A549 (cell line): ENCODE results near the gene CHST11. TPM values are rescaled to one million over a fixed set of nuclear protein-coding genes. Genes with fewer than 3 reads are reported as not detected.

Experiments
- ATAC-seq, 2 experiments: fragments of 200-7000 bp in 1 of 2; fragments of >200 bp in 1 of 2; cut with Nextera tagmentation in 1 of 2; cut with Tn5 transposase in 1 of 2; 3 replicates each; pipeline versions ENCODE4 v1.8.0 to v1.9.1; 2018 to 2020; ENCODE audit warnings: mild to moderate bottlenecking in 1 of 2, moderate library complexity in 1 of 2
- CTCF ChIA-PET: fragments of 300-600 bp; sonication (Branson Sonifier 250); formaldehyde crosslinking; extraction: SDS; loops from one replicate; lab custom pipeline; 2021; ENCODE audit warnings: antibody characterized with exemption, inconsistent platforms; lab: Yijun Ruan, JAX
- POLR2A ChIA-PET: fragments of 350-600 bp; formaldehyde crosslinking; extraction: SDS; loops from one replicate; lab custom pipeline; 2021; ENCODE audit warnings: antibody characterized with exemption, inconsistent platforms; lab: Yijun Ruan, JAX
- DNase-seq, 2 experiments: peaks; one replicate each; pipeline versions ENCODE4 v3.0.0 to v3.0.0-alpha.2; 2011 to 2016; ENCODE audit warnings: low read depth in 1 of 2, low spot score in 1 of 2
- FAIRE-seq: peaks from 2 replicates; lab custom pipeline; 2011; peaks lifted over from hg19 to GRCh38; lab: Jason Lieb, UNC
- H3K27ac ChIP-seq, 2 experiments: fragments of >200 bp; sonication (Bioruptor Twin); formaldehyde crosslinking; 3 replicates each; pipeline ENCODE4 v1.5.1; 2016 to 2017
- H3K4me1 ChIP-seq: fragments of >200 bp; sonication (Bioruptor Twin); formaldehyde crosslinking; 3 replicates; pipeline ENCODE4 v1.6.1; 2016
- H3K4me2 ChIP-seq: fragments of >200 bp; sonication (Bioruptor Twin); formaldehyde crosslinking; 3 replicates; pipeline ENCODE4 v1.6.1; 2016
- H3K4me3 ChIP-seq: fragments of >200 bp; sonication (Bioruptor Twin); formaldehyde crosslinking; 3 replicates; pipeline ENCODE4 v1.5.1; 2016
- H3K9me3 ChIP-seq: fragments of >200 bp; sonication (Bioruptor Twin); formaldehyde crosslinking; 3 replicates; pipeline ENCODE4 v1.6.1; 2016
- BHLHE40 ChIP-seq: IDR thresholded peaks from 2 replicates; pipeline ENCODE4 v1.6.1; 2012; ENCODE audit warnings: low read depth, low read length, inconsistent platforms
- CBX2 ChIP-seq: fragments of 200-600 bp; sonication (generic); IDR thresholded peaks from 2 replicates; pipeline ENCODE4 v1.6.1; 2016; ENCODE audit warnings: low read depth, mild to moderate bottlenecking, borderline replicate concordance
- CBX8 ChIP-seq: fragments of 200-600 bp; sonication (generic); IDR thresholded peaks from 2 replicates; pipeline ENCODE4 v1.6.1; 2016
- CEBPB ChIP-seq, 2 experiments: fragments of >200 bp in 1 of 2; sonication (Bioruptor Twin) in 1 of 2; formaldehyde crosslinking in 1 of 2; IDR thresholded peaks; 2 replicates each; pipeline ENCODE4 v1.6.1; 2012 to 2016
- EHMT2 ChIP-seq: fragments of 200-600 bp; sonication (generic); IDR thresholded peaks from 2 replicates; pipeline ENCODE4 v1.6.1; 2016; ENCODE audit warnings: antibody characterized with exemption, low read depth, mild to moderate bottlenecking, moderate library complexity
- EP300 ChIP-seq, 2 experiments: fragments of >200 bp; sonication (Bioruptor Twin); formaldehyde crosslinking; IDR thresholded peaks; 2 replicates in 1 of 2; 3 replicates in 1 of 2; pipeline ENCODE4 v1.6.1; 2016 to 2017
- FOSB ChIP-seq: fragments of 250-450 bp; sonication (Bioruptor Pico); IDR thresholded peaks from 2 replicates; pipeline ENCODE4 v1.5.0; 2020; ENCODE audit warnings: mild to moderate bottlenecking, moderate library complexity
- FOSL2 ChIP-seq, 2 experiments: fragments of 450-650 bp in 1 of 2; fragments of >200 bp in 1 of 2; sonication (Bioruptor Twin) in 1 of 2; formaldehyde crosslinking; IDR thresholded peaks; 2 replicates each; pipeline versions ENCODE4 v1.5.0 to v1.6.1; 2016 to 2020; ENCODE audit warnings: mild to moderate bottlenecking in 1 of 2, moderate library complexity in 1 of 2
- FOXS1 ChIP-seq: fragments of 250-450 bp; sonication (Bioruptor Pico); IDR thresholded peaks from 2 replicates; pipeline ENCODE4 v1.5.0; 2020; ENCODE audit warnings: mild to moderate bottlenecking, moderate library complexity
- GATA3 ChIP-seq: IDR thresholded peaks from 2 replicates; pipeline ENCODE4 v1.6.1; 2012; ENCODE audit warnings: borderline replicate concordance
- HMGXB4 ChIP-seq: fragments of 250-450 bp; sonication (Bioruptor Pico); IDR thresholded peaks from 2 replicates; pipeline ENCODE4 v1.5.0; 2021; ENCODE audit warnings: mild to moderate bottlenecking, moderate library complexity, borderline replicate concordance
- HOXB13 ChIP-seq: fragments of 250-450 bp; sonication (Bioruptor Pico); IDR thresholded peaks from 2 replicates; pipeline ENCODE4 v1.5.0; 2020; ENCODE audit warnings: low read depth, mild to moderate bottlenecking, moderate library complexity
- KDM1A ChIP-seq: fragments of 200-600 bp; sonication (generic); IDR thresholded peaks from 2 replicates; pipeline ENCODE4 v1.6.1; 2016; ENCODE audit warnings: low read depth, mild to moderate bottlenecking
- KDM5A ChIP-seq: fragments of 200-600 bp; sonication (generic); IDR thresholded peaks from 2 replicates; pipeline ENCODE4 v1.6.1; 2016; ENCODE audit warnings: antibody characterized with exemption, mild to moderate bottlenecking
- MAFK ChIP-seq: fragments of 450-650 bp; IDR thresholded peaks from 2 replicates; pipeline ENCODE4 v1.6.1; 2014; ENCODE audit not compliant: partially characterized antibody
- MAZ ChIP-seq: fragments of 150-350 bp; IDR thresholded peaks from 2 replicates; pipeline ENCODE4 v1.6.1; 2014; ENCODE audit warnings: antibody characterized with exemption, low read depth, low read length, borderline replicate concordance
- NPAS2 ChIP-seq: fragments of 250-450 bp; sonication (Bioruptor Pico); IDR thresholded peaks from 2 replicates; pipeline ENCODE4 v1.8.0; 2022; ENCODE audit warnings: mild to moderate bottlenecking, moderate library complexity, borderline replicate concordance
- NR3C1 ChIP-seq: fragments of >200 bp; sonication (Bioruptor Twin); formaldehyde crosslinking; IDR thresholded peaks from 3 replicates; pipeline ENCODE4 v1.6.1; 2017
- PHF8 ChIP-seq: fragments of 200-600 bp; sonication (generic); IDR thresholded peaks from 2 replicates; pipeline ENCODE4 v1.6.1; 2016; ENCODE audit warnings: low read depth, mild to moderate bottlenecking, antibody characterized with exemption, moderate library complexity, borderline replicate concordance
- POLR2AphosphoS2 ChIP-seq: conservative IDR thresholded peaks from 2 replicates; pipeline ENCODE4 v1.6.1; 2012; ENCODE audit warnings: low read length, improper control_type of control experiment, inconsistent platforms
- RAD21 ChIP-seq, 2 experiments: fragments of >200 bp in 1 of 2; sonication (Bioruptor Twin) in 1 of 2; formaldehyde crosslinking in 1 of 2; IDR thresholded peaks in 1 of 2; conservative IDR thresholded peaks in 1 of 2; 2 replicates in 1 of 2; 3 replicates in 1 of 2; pipeline ENCODE4 v1.6.1; 2012 to 2018; ENCODE audit warnings: inconsistent platforms in 1 of 2
- RCOR1 ChIP-seq: fragments of 150-350 bp; IDR thresholded peaks from 2 replicates; pipeline ENCODE4 v1.6.1; 2014; ENCODE audit warnings: antibody characterized with exemption, low read length, low read depth
- RFX5 ChIP-seq: fragments of 450-650 bp; IDR thresholded peaks from 2 replicates; pipeline ENCODE4 v1.7.1; 2014; ENCODE audit warnings: antibody characterized with exemption, mild to moderate bottlenecking, moderate library complexity
- SREBF2 ChIP-seq: fragments of 450-650 bp; IDR thresholded peaks from 2 replicates; pipeline ENCODE4 v1.6.1; 2014; ENCODE audit warnings: mild to moderate bottlenecking, moderate library complexity
- TFCP2L1 ChIP-seq: fragments of 250-450 bp; sonication (Bioruptor Pico); IDR thresholded peaks from 2 replicates; pipeline ENCODE4 v1.5.0; 2021; ENCODE audit warnings: mild to moderate bottlenecking
- ZC3H11A ChIP-seq: fragments of 450-650 bp; IDR thresholded peaks from 2 replicates; pipeline ENCODE4 v1.6.1; 2014; ENCODE audit warnings: antibody characterized with exemption, mild to moderate bottlenecking
- ZFP36 ChIP-seq: fragments of 450-650 bp; IDR thresholded peaks from 2 replicates; pipeline ENCODE4 v1.6.1; 2014; ENCODE audit warnings: borderline replicate concordance; ENCODE audit not compliant: partially characterized antibody
- whole genome bisulfite sequencing: methylation state at CpG from one replicate; pipeline ENCODE4 v1.1.6; 2017; ENCODE audit errors: missing lambda C conversion rate; 5-methylcytosine and 5-hydroxymethylcytosine counted together
- polyA plus RNA-seq, 4 experiments: library from polyadenylated mRNA; depleted of rRNA in 3 of 4; stranded (reverse); fragments of >200 nt; fragmentation: RNase III in 1 of 4; extraction: RNeasy Plus Mini Kit Qiagen cat#74134 plus additional on column Dnase treatment in 1 of 4; gene quantifications; 2 replicates in 3 of 4; 3 replicates in 1 of 4; pipeline ENCODE4 v1.2.3, GENCODE V29; 2011 to 2017
- TF ChIP-seq, protein P1 (sequence below): IDR thresholded peaks from 2 replicates; pipeline ENCODE4 v1.6.1; 2012; ENCODE audit warnings: low read depth, borderline replicate concordance
- TF ChIP-seq, protein P2 (sequence below): IDR thresholded peaks from 2 replicates; pipeline ENCODE4 v1.6.1; 2012
- TF ChIP-seq, protein P3 (sequence below): fragments of 450-650 bp; IDR thresholded peaks from 2 replicates; pipeline ENCODE4 v1.6.1; 2014; ENCODE audit warnings: antibody characterized with exemption

CHST11 gene
- polyA plus RNA-seq, 2 of the 4 experiments (the other 2 are of a cell fraction): 19.2 to 21.8 TPM

- CTCF ChIA-PET: interaction anchor here (1.0 kb wide), 1 partner anchor 10 kb away, joined by 3 read pairs; no protein-coding TSS in a partner anchor
- TF ChIP-seq RAD21 (conservative IDR thresholded peaks at IDR 0.05 in 1 of 2, IDR thresholded peaks at IDR 0.05 in 1 of 2): no peak
- TF ChIP-seq, protein P1, sequence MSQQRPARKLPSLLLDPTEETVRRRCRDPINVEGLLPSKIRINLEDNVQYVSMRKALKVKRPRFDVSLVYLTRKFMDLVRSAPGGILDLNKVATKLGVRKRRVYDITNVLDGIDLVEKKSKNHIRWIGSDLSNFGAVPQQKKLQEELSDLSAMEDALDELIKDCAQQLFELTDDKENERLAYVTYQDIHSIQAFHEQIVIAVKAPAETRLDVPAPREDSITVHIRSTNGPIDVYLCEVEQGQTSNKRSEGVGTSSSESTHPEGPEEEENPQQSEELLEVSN: no peak
- TF ChIP-seq CEBPB (IDR thresholded peaks at IDR 0.05): no peak
- TF ChIP-seq ZC3H11A: no peak
- TF ChIP-seq MAZ: no peak
- no peak for TF ChIP-seq BHLHE40
- no peak for TF ChIP-seq KDM1A
- no peak for TF ChIP-seq HMGXB4 (CRISPR knock-in tag)
- no peak for TF ChIP-seq EHMT2
- no peak for TF ChIP-seq HOXB13 (CRISPR knock-in tag)
- no peak for TF ChIP-seq EP300 (IDR thresholded peaks at IDR 0.05)
- TF ChIP-seq FOSB (CRISPR knock-in tag): no peak
- ATAC-seq (no peak), FAIRE-seq (no peak), DNase-seq (no peak)
- no peaks in the 10 kb centered on the region for H3K9me3 ChIP-seq
- no peak overlapping the region for H3K4me2 ChIP-seq
- H3K4me3 ChIP-seq: no peak overlapping the region
- H3K4me1 ChIP-seq: peaks cover 11% of the 10 kb centered on the region; the same call in 2 of the 3 replicates
- POLR2A ChIA-PET: no interaction called here
- 93% methylated on average over 6 of the region's 6 CpGs for WGBS
- H3K27ac ChIP-seq: no peak overlapping the region
These were observed 82.2 kb downstream of the CHST11 start for GRCh38 chr12:104538891-104539462.

GRCh38 chr12:104544836-104545235 is 88.1 kb downstream of the CHST11 start:
- H3K4me1 ChIP-seq: peaks cover 20% of the 10 kb centered on the region; the same call in 2 of the 3 replicates
- no peak for TF ChIP-seq CBX2
- TF ChIP-seq GATA3: no peak
- no peak for TF ChIP-seq FOXS1 (CRISPR knock-in tag)
- no peak for TF ChIP-seq RFX5
- no peak for TF ChIP-seq RCOR1
- TF ChIP-seq PHF8: no peak
- TF ChIP-seq, protein P2, sequence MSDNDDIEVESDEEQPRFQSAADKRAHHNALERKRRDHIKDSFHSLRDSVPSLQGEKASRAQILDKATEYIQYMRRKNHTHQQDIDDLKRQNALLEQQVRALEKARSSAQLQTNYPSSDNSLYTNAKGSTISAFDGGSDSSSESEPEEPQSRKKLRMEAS: no peak
- TF ChIP-seq FOSL2 (IDR thresholded peaks at IDR 0.05): no peak
- TF ChIP-seq FOSL2 (CRISPR knock-in tag; IDR thresholded peaks at IDR 0.05): no peak
- no peak for TF ChIP-seq NPAS2 (CRISPR knock-in tag)
- no peak for TF ChIP-seq POLR2AphosphoS2
- TF ChIP-seq, protein P3, sequence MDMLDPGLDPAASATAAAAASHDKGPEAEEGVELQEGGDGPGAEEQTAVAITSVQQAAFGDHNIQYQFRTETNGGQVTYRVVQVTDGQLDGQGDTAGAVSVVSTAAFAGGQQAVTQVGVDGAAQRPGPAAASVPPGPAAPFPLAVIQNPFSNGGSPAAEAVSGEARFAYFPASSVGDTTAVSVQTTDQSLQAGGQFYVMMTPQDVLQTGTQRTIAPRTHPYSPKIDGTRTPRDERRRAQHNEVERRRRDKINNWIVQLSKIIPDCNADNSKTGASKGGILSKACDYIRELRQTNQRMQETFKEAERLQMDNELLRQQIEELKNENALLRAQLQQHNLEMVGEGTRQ: no peak
- TF ChIP-seq KDM5A: no peak
- no peak for TF ChIP-seq TFCP2L1
- no peak for TF ChIP-seq NR3C1
- no peak for TF ChIP-seq BHLHE40
- TF ChIP-seq MAFK: no peak
- no peak for TF ChIP-seq CBX8
- TF ChIP-seq ZFP36: no peak
- TF ChIP-seq SREBF2: no peak
- no peak for TF ChIP-seq EP300 (IDR thresholded peaks at IDR 0.05)
- TF ChIP-seq, all 56 proteins: peak for 0
- ATAC-seq (no peak), FAIRE-seq (no peak), DNase-seq (no peak)
- WGBS: 93% methylated on average over 5 of the region's 5 CpGs
- POLR2A ChIA-PET: no interaction called here
- CTCF ChIA-PET: no interaction called here
- H3K4me2 ChIP-seq: no peak overlapping the region
- H3K4me3 ChIP-seq: no peak overlapping the region
- no peaks in the 10 kb centered on the region for H3K9me3 ChIP-seq
- H3K27ac ChIP-seq: no peak overlapping the region
